Endometrial microvascular endothelial cells (primary cell): ENCODE data around the gene RIMBP2. TPM values are rescaled to one million over a fixed set of nuclear protein-coding genes. Genes with fewer than 3 reads are reported as not detected.
"Not testable (repeated sequence)": the region's sequence is repeated elsewhere in the genome, so short reads cannot be mapped to it uniquely, and the experiment has no call there.

Source experiments
- in situ Hi-C: cut with HindIII; loops from 2 replicates; pipeline ENCODE4 v1.10.0; 2017; ENCODE audit warnings: low sequenced_read_pairs, low pct_unique_long_range_greater_than_20kb; ENCODE audit errors: inconsistent ontology term
- total RNA-seq: library from RNA; depleted of rRNA; stranded (reverse); fragments of >200 nt; gene quantifications from one replicate; pipeline ENCODE4 v1.2.3, GENCODE V29; 2015; ENCODE audit errors: inconsistent ontology term

The RIMBP2 gene
- total RNA-seq, 1 donor from 2014 or later, result not detected

DNA sequence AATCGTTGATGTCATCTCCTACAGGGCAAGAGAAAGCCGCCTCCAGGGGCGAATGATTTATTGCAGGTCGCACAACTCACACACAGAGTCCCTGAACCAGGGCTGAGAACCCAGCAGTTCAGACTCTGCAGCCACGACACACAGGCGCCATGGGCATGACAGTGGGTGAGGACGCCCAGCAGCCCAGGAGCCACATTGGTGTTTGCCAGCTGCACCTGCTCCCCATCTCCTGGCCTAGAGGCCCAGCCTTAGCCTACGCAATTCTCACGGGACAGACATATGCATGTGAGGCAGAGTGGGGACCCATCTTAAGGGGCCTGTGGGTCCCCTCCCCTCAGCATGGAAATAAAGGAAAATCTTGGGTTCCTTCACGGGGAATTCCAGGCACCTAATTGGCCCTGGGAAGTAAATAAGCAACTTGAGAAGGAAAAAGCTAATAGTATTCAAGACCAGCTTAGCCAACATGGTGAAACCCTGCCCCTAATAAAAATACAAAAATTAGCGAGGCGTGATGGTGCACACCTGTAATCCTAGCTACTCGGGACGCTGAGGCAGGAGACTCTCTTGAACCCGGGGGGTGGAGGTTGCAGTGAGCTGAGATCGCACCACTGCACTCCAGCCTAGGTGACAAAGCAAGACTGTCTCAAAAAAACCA, 69.3 kb downstream of the RIMBP2 start:
- in situ Hi-C loops, result no loop called here

DNA sequence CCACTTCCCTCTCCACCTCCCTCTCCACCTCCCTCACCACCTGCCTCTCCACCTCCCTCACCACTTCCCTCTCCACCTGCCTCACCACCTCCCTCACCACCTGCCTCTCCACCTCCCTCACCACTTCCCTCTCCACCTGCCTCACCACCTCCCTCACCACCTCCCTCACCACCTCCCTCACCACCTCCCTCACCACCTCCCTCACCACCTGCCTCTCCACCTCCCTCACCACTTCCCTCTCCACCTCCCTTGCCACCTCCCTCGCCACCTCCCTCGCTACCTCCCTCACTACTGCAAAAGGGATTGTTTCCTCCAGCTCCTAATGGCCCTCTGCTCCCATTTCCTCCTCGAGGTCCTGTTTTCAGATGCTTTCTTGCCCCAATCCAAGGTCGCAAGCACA, 69.9 kb downstream of the RIMBP2 start:
- in situ Hi-C loops, result not testable (repeated sequence)

DNA sequence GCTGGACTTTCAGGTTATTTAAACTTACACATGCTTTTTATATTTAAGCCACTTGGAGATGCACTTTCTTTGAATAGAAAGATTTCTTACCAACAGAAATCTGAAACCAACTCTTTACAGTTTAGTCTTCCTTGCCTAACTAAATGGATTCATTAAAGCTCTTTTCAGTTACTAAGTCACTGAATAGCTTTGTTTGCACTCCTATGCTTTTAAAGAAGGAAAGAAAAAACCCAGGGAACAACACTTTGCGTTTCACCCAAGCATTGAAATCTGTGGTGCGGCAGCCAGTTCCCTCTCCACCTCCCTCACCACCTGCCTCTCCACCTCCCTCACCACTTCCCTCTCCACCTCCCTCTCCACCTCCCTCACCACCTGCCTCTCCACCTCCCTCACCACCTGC, 70.3 kb downstream of the RIMBP2 start:
- in situ Hi-C loops, result no loop called here

DNA sequence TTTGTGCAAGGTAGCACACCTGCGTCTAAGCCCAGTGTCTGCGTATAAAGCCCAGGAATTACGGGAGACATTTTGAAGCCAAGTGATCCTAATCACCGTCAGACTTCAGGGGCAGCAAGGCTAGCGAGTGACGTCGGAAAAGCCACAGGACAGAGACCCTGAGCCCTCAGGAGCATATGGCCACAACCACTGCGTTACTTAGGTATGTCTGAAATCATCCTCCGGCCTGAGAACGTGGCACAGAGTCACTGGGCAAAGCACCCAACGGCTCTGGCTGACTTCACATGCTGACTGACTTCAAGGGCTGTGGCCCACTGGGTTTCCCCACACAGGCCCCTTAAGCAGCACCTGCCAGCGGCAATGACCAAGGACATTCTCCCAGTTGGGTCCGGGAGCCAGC, 71.5 kb downstream of the RIMBP2 start:
- in situ Hi-C loops, result no loop called here

DNA sequence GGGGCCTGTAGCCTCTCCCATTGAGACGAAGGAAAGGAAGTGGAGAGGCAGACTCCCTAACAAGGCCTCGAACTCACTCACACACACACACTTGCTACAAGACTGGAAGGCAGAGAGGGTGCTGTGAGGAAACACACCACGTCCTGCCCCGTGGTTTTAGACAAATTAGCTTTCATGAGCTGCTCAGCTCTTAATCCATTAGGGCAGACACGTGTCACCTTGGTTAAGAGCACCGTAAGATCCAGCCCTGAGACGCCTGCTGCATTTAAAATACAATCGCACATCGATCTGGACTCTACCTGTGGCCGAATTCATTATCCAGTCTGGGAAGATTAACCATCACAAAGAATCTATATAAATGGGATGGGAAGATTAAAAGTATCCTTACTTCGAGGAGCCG, 72.0 kb downstream of the RIMBP2 start:
- in situ Hi-C loops, result no loop called here

DNA sequence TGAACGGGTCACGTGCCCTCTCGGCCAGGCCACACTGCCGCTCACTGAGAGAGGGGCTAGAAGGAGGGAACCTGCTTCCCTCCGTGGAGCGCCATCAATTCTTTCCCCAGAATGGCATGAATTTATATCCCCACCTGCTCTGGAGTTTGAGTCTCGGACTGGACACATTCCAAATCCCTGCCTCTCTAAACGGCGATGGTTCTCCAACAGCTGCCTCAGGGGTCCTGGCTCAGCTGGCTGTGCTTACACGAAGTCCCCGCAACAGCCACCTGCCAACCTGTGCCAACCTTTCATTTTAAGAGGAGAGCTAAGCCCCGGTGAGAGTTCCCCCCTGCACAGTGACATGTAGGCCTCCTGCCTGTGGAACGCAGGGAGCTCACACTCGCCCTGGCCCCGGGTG, 73.2 kb downstream of the RIMBP2 start:
- in situ Hi-C loops, result no loop called here

DNA sequence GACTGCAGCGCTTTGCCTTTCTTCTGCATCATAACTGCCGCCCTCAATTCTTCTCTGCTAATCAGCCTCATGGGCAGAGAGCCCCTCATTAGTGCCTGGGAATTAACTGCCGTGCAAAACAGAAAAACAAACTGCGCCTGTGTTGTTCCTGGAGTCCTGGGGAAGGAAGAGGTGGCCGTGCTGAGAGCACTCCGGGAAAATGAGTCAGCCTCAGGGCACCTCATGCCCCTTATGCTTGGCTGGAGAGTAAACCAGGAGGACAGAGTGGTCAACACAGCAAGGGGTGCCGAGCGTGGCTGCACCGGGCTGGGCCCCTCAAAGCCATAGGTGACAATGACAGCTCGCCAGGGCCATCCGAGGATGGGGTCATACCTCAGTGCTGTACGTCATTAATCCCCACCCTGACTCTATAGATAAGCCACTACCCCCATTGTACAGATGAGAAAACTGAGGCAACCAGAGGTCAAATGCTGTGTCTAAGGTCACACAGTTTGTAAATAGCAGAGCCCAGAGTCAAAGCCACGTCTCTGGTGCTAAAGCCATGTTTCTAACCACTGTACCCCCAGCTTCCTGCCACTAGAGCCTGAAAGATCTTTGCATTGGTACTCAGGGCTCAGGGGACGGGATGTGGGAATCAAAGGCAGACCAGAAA, 74.4 kb downstream of the RIMBP2 start:
- in situ Hi-C loops, result no loop called here

DNA sequence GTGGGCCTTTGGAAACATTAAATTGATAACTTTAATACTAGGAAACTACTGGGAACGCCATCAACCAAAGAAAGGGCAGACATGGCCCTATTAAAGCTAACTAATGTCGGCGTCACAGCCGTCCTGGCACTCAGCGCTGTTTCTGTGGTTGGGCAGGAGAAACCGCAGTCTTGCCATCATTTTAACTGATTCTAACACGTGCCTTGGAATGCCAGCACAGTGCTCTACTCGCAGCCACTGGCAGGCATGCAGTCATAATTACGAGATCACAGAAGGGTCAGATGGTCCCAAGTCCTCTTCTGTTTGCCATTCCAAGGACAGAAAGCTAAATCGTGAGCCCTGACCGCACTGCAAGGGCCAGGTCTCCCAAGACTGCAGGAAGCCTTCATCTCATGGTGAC, 75.2 kb downstream of the RIMBP2 start:
- in situ Hi-C loops, result no loop called here

DNA sequence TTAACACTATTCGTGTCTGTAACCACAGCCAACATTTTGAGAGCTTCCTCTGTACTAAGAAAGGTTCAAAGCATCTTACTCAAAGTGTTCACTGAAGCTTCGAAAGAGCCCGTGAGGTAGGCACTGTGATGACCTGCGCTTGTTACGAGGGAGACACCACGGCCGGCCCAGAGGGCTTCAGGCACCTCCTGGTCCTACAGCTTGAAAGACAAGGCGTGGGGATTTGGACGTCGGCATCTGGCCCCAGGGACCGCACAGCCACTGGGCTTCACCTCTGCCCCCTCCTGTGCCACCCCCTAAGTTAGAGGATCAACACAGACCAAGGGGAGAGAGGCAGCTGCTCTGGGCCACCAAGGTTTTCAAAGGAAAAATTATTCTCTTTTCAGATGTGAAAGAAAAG, 75.6 kb downstream of the RIMBP2 start:
- in situ Hi-C loops, result no loop called here

DNA sequence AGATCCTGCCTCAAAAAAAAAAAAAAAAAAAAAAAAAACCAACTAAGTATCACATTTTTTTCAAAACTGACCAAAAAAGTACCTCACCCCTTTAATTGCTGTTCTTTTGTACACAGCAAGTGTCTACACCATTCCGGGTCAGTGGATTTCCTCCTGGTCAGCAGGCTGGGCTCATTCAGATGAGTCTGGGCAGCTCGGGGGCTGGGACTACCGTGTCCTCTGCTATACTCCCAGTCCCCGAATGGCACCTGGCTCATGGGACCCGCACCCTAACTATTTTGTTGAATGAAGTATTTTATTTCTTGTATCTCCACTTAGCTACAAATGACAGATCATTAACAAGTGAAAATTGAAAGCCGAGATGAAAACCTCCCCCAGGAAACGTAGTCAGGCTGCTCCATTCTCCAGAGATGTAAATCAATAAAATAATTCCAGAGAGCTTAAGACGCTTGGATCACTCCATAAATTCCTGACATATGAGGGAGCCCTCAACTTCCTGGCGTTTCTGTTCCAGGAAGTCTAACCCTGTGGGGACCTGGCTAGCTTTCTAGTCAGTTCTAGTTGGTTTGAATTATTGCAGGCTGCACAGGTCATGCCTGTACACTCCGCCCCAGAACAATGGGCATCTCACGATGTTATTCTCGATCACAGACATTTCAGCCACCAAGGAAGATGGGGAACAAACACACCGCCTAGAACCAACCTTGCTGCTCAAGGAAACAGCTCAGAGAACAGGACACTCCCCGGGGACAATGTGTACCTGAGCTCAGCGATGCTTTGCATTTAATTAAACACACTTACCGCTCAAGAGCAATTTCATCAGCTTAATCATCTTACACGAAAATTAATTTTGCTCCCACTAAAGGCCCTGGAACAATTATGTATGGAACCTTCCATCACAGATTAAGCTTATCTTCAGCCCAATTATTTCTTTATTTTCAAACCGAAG, 76.3 kb downstream of the RIMBP2 start:
- in situ Hi-C loops, result no loop called here

DNA sequence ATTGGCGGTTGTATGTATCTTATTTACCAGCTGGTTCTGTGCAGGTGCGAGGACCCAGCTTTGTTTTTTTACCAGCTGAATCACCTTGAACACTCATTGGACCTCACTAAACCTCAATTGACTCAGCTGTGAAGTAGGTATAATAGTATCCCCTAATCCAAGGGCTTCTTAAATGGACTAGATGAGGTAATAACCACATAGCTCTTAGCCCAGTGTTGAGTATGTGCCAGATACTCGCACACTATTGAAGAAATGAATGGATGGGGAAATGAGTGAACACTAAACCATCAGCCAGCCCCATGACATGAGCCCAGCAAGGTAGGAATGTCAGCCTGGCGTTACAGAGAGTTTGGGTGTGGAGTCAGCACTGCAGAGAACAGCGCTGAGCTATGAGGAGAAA, 79.7 kb downstream of the RIMBP2 start:
- in situ Hi-C loops, result no loop called here

DNA sequence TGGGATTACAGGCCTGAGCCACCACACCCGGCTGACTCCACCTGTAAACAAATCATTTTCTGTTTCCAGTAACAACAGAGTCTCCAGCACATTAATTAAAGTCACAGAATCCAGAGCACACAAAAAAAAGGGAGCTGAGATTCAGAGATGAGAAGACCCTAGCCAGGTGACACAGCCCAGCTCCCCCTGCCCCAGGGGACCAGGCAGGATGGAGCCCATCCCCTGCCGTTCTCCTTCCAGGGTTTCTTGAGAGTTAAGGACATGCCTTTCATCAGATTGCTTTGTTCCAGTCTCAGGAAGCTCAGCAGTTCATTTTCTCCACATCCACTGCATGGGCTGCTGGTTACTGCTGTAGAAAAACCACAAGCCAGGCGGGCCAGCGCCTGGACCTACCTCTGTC, 81.2 kb downstream of the RIMBP2 start:
- in situ Hi-C loops, result no loop called here

DNA sequence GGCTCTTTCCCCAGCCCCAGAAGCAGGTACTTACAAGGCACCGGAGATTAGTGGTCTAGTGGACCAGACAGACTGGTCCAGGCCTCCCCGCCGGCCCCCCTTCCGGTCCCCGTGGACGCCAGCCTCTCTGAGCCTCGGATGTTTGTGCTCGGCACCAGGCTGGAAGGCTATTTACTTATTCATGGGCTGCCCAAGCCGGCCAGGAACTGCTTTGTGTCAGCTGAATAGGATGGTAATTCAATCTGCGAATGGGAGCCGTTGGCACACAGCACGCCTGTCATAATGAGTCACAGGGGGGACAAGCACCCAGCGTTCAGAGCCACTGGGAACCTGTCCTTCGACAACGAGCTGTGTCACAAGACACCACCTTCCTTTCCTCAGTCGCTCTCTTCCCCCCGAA, 82.3 kb downstream of the RIMBP2 start:
- in situ Hi-C loops, result no loop called here

DNA sequence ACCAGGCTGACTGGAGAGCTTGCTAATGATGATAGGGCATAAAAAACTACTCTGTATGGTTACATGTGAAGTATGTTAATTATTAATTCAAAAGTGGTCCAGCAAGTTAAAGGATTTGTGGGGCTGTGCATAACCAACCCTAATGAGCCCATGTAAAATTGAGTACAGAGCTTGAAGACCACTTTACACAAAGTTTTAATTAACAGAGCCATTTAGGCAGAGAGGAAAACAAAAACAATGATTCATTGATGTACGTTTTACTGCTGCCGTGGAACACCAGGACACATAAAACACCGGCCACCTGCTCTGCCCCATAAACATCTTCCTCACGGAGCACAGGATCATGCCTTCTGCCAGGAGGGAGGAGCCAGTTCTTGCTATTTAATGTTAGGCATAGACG, 83.5 kb downstream of the RIMBP2 start:
- in situ Hi-C loops, result no loop called here

DNA sequence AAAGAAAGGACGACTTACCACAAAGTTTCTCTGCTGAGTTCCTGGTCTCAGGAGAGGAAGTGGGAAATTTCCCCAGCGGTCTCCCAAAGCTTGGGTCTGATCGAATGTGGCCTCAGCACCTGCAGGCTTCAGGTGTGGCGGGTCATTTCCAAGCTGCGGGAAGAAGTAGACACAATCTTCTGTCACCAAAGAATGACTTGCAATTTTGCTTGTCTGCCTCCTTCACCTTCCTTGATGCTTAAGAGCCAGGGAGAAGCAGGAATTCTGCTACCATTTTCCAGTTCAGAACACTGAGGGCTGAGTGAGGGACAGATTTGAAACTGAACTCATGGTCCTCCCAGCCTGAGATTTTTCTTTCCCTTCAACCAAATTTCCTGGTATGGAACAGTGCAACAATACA, 87.8 kb downstream of the RIMBP2 start:
- in situ Hi-C loops, result no loop called here

DNA sequence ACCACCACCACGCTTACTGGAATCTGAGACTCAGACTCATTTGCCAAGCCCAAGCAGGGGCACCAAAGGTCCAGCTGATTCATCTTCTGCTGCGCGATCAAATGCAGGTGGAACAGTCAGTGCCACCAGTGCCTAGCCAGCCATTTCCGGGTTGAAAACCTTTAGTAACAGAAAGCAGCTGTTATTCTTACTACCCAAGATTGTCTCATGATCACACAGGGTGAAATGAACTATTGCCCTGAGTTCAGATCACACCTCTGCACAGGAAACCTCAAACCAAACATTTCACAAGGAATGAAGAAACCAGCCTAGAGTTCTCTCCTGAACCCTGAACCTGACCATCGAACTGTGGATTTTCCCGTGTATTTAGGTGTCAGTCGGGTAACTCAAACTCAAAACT, 88.9 kb downstream of the RIMBP2 start:
- in situ Hi-C loops, result no loop called here

DNA sequence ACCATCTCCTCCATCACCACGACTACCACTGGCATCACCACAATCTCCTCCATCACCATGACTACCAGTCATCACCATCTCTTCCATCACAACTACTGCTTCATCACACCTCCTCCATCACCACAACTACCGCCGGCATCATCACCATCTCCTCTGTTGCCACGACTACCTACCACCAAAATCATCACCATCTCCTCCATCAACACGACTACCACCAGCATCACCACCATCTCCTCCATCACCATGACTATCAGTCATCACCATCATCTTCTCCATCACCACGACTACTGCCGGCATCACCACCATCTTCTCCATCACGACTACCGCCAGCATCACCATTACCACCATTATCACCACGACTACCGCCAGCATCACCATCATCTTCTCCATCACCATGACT, 89.5 kb downstream of the RIMBP2 start:
- in situ Hi-C loops, result no loop called here

DNA sequence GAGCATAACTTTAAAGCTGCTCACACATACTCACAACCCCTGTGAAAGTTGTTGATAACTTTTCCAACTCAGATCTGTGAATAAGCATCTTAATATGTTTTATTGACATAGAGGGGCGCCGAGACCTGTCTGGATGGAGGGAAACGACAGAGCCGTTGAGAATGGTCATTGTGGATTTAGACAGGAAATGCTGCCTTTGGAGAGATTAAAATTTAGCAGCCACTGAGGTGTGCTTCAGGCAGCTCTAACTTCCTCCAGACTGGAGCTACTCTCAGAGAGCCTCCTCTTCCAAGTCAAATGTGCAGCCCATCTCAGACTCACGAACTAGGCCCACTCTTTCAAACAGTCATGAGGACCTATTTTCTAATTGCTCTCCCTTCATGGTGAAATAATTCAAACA, 90.9 kb downstream of the RIMBP2 start:
- in situ Hi-C loops, result no loop called here

DNA sequence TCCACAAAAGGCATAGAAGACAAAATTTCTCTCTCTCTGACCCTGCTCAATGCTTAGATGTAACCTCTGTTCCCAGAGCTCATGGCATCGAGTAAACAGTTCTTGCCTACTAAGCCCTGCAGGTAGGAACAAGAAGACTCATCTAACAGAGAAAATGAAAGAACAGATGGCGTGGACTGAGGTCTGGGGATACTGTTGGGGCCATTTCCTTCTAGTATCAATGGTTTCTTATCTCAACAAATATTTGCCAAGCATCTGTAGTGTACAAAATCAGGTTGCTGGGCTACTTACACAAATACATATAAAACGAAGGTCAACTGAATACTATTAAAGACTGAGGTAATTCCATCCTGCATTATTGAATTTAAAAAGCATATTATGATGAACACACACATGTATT, 93.3 kb downstream of the RIMBP2 start:
- in situ Hi-C loops, result no loop called here

DNA sequence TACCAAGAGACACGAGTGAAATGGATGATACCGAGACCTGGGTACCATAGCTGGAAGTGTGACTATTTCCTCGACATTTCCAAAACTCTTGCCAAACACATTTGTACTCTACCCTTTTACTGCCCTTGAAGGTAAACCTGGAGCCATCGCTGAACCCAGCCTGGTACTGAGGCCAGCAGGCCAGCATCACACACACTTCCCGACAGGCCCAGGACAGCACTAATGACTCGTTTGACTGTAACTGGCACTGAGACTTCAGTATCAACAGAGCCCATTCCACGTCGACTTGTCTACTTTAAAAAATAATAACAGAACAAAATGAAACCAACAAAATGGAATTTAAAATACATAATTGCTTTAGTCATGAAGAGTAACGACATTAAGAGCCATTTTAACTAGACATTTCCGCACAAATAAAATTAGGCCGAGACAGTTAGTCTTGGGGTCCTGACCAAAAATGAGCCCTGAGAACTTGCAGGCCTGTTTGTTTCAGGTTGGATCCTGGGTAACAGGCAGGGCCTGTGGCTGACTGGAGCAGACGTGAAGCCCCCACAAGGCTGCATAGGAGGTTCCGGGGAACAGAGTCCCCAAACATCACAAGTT, 94.3 kb downstream of the RIMBP2 start:
- in situ Hi-C loops, result no loop called here
